GM23338 (cell line): ENCODE results near the gene NLGN1. TPM values are rescaled to one million over a fixed set of nuclear protein-coding genes. Genes with fewer than 3 reads are reported as not detected.

Experiments used
- ATAC-seq: fragments of 200-7000 bp; cut with Tn5 transposase; 3 replicates; pipeline ENCODE4 v1.9.1; 2020
- DNase-seq: peaks from one replicate; pipeline ENCODE4 v3.0.0-alpha.2; 2015; ENCODE audit warnings: low spot score
- H2AFZ ChIP-seq: fragments of 200-600 bp; sonication (generic); 2 replicates; pipeline ENCODE4 v1.8.0; 2016; ENCODE audit warnings: antibody characterized with exemption, mild to moderate bottlenecking, moderate library complexity
- H3F3A ChIP-seq: fragments of 200-600 bp; sonication (generic); replicated peaks from 2 replicates; pipeline ENCODE4 v1.8.0; 2017; ENCODE audit warnings: antibody characterized with exemption, mixed run types, low read depth
- H3K27ac ChIP-seq: fragments of 200-600 bp; sonication (generic); 2 replicates; pipeline ENCODE4 v1.6.1; 2016; ENCODE audit warnings: low read depth
- H3K27me3 ChIP-seq: fragments of 200-600 bp; sonication (generic); 2 replicates; pipeline ENCODE4 v1.8.0; 2016; ENCODE audit warnings: mild to moderate bottlenecking, mixed run types, moderate library complexity; ENCODE audit not compliant: insufficient read depth
- H3K36me3 ChIP-seq: fragments of 200-600 bp; sonication (generic); 2 replicates; pipeline ENCODE4 v1.8.0; 2016; ENCODE audit warnings: mild to moderate bottlenecking; ENCODE audit not compliant: insufficient read depth
- H3K4me1 ChIP-seq: fragments of 200-600 bp; sonication (generic); 2 replicates; pipeline ENCODE4 v1.8.0; 2016; ENCODE audit warnings: mild to moderate bottlenecking, moderate library complexity; ENCODE audit not compliant: insufficient read depth
- H3K4me2 ChIP-seq: fragments of 200-600 bp; sonication (generic); 2 replicates; pipeline ENCODE4 v1.7.1; 2017; ENCODE audit warnings: mixed run types
- H3K4me3 ChIP-seq: fragments of 200-600 bp; sonication (generic); 2 replicates; pipeline ENCODE4 v1.6.1; 2016; ENCODE audit warnings: mixed run types
- H3K79me2 ChIP-seq: fragments of 200-600 bp; sonication (generic); replicated peaks from 2 replicates; pipeline ENCODE4 v1.8.0; 2017; ENCODE audit warnings: mild to moderate bottlenecking; ENCODE audit not compliant: insufficient read depth
- H3K9me2 ChIP-seq: fragments of 200-600 bp; sonication (generic); 2 replicates; pipeline ENCODE4 v1.8.0; 2017; ENCODE audit not compliant: insufficient read depth
- H4K20me1 ChIP-seq: fragments of 200-600 bp; sonication (generic); replicated peaks from 2 replicates; pipeline ENCODE4 v1.8.0; 2017; ENCODE audit warnings: mild to moderate bottlenecking; ENCODE audit not compliant: insufficient read depth
- H3K27ac Mint-ChIP-seq: 2 replicates; pipeline ENCODE4 v1.8.0; 2020; ENCODE audit warnings: inconsistent platforms, mild to moderate bottlenecking, moderate library complexity, mixed read lengths
- H3K27me3 Mint-ChIP-seq: 3 replicates; pipeline ENCODE4 v1.8.0; 2022; ENCODE audit warnings: low read depth, mild to moderate bottlenecking, moderate library complexity, mixed read lengths, inconsistent platforms; ENCODE audit not compliant: insufficient read depth, poor library complexity
- H3K36me3 Mint-ChIP-seq: 3 replicates; pipeline ENCODE4 v1.8.0; 2021; ENCODE audit warnings: low read depth, mild to moderate bottlenecking, inconsistent platforms, moderate library complexity, mixed read lengths
- H3K4me1 Mint-ChIP-seq: 3 replicates; pipeline ENCODE4 v1.8.0; 2020; ENCODE audit warnings: mild to moderate bottlenecking, inconsistent platforms, mixed read lengths
- H3K4me3 Mint-ChIP-seq: 3 replicates; pipeline ENCODE4 v1.8.0; 2021; ENCODE audit warnings: moderate library complexity, mild to moderate bottlenecking, inconsistent platforms, mixed read lengths
- H3K9me3 Mint-ChIP-seq: 3 replicates; pipeline ENCODE4 v1.8.0; 2020; ENCODE audit warnings: moderate library complexity, mild to moderate bottlenecking, inconsistent platforms, mixed read lengths
- CREB1 ChIP-seq: fragments of 250-450 bp; sonication (Bioruptor Pico); IDR thresholded peaks from 2 replicates; pipeline ENCODE4 v1.5.0; 2020; ENCODE audit warnings: low read depth, mild to moderate bottlenecking, moderate library complexity
- CTCF ChIP-seq, 2 experiments: fragments of 200-600 bp in 1 of 2; sonication (generic) in 1 of 2; conservative IDR thresholded peaks; 2 replicates each; pipeline versions ENCODE4 v1.5.1 to v1.6.1; 2016 to 2017; ENCODE audit warnings: antibody characterized with exemption in 2 of 2, low read depth in 2 of 2, mild to moderate bottlenecking in 2 of 2, moderate library complexity in 1 of 2
- EZH2 ChIP-seq: fragments of 200-600 bp; sonication (generic); IDR thresholded peaks from one replicate; pipeline ENCODE4 v1.8.0; 2017; ENCODE audit warnings: antibody characterized with exemption, mild to moderate bottlenecking, low read depth; ENCODE audit not compliant: unreplicated experiment
- JUNB ChIP-seq: IDR thresholded peaks from one replicate; pipeline ENCODE4 v1.6.1; 2016; ENCODE audit warnings: antibody characterized with exemption; ENCODE audit not compliant: unreplicated experiment
- ZNF114 ChIP-seq: fragments of 250-450 bp; sonication (Bioruptor Pico); IDR thresholded peaks from 2 replicates; pipeline ENCODE4 v1.5.0; 2020; ENCODE audit warnings: mild to moderate bottlenecking, moderate library complexity
- ZNF331 ChIP-seq: fragments of 250-450 bp; sonication (Bioruptor Pico); IDR thresholded peaks from 2 replicates; pipeline ENCODE4 v1.5.0; 2020; ENCODE audit warnings: low read depth, mild to moderate bottlenecking, moderate library complexity
- ZNF462 ChIP-seq: fragments of 250-450 bp; sonication (Bioruptor Pico); IDR thresholded peaks from 2 replicates; pipeline ENCODE4 v1.5.0; 2020; ENCODE audit warnings: mild to moderate bottlenecking, moderate library complexity
- polyA plus RNA-seq: library from polyadenylated mRNA; unstranded; fragments of >200 nt; fragmentation: Nextera tagmentation; extraction: Ambion mirVana; gene quantifications from 2 replicates; pipeline ENCODE4 v1.2.1, GENCODE V29; 2016
- total RNA-seq: library from RNA; depleted of rRNA; stranded (reverse); fragments of >200 nt; shearing (Covaris generic); gene quantifications from 2 replicates; pipeline ENCODE4 v1.2.3, GENCODE V29; 2014

NLGN1 gene
- total and polyA plus RNA-seq, 2 experiments from 2014 or later = 6.5 to 18.6 TPM

- peaks cover 13% of the 10 kb centered on the region for H3K9me3 Mint-ChIP-seq
- Histone ChIP-seq H3K27me3 (no peaks in the 10 kb centered on the region), H2AFZ (no peak overlapping the region), H3K79me2 (no peaks in the 10 kb centered on the region), H3K27ac (no peak overlapping the region), H3K4me2 (no peak overlapping the region), H3F3A (no peaks in the 10 kb centered on the region), H3K36me3 (no peaks in the 10 kb centered on the region), H3K4me3 (no peak overlapping the region), H3K4me1 (no peaks in the 10 kb centered on the region; the same call in 1 of the 2 replicates), H4K20me1 (no peaks in the 10 kb centered on the region), H3K9me2 (no peaks in the 10 kb centered on the region)
- no peaks in the 10 kb centered on the region for H3K27me3 Mint-ChIP-seq
- H3K4me1 Mint-ChIP-seq = peaks cover 18% of the 10 kb centered on the region
- H3K36me3 Mint-ChIP-seq = peaks cover 12% of the 10 kb centered on the region; the same call in 2 of the 3 replicates
- DNase-seq (no peak), ATAC-seq (no peak)
- no peak overlapping the region for H3K4me3 Mint-ChIP-seq
- 0 out of 2 replicates have a peak overlapping the region, but pooled peaks have one; percentile 0 for H3K27ac Mint-ChIP-seq
- TF ChIP-seq EZH2 (no peak), JUNB (no peak), ZNF114 (CRISPR knock-in tag) (no peak)
Observed at GRCh38 chr3:174325171-174325570, 927.6 kb downstream of the NLGN1 start.

- H3K4me3 Mint-ChIP-seq = no peak overlapping the region
- no peak for ATAC-seq
- Histone ChIP-seq H3K4me3 (no peak overlapping the region), H3F3A (no peaks in the 10 kb centered on the region), H3K27me3 (no peaks in the 10 kb centered on the region), H3K4me1 (no peaks in the 10 kb centered on the region; the same call in 1 of the 2 replicates), H3K9me2 (0 out of 2 replicates have a peak, but pooled peaks cover 5% of the 10 kb centered on the region), H3K4me2 (no peak overlapping the region), H2AFZ (peak overlapping the region; percentile 43; the same call in 1 of the 2 replicates), H3K36me3 (no peaks in the 10 kb centered on the region), H3K27ac (no peak overlapping the region), H3K79me2 (no peaks in the 10 kb centered on the region), H4K20me1 (no peaks in the 10 kb centered on the region)
- H3K27ac Mint-ChIP-seq = peak overlapping the region; percentile 38; the same call in 1 of the 2 replicates
- H3K4me1 Mint-ChIP-seq = peaks cover 21% of the 10 kb centered on the region
- peak; percentile 24 for DNase-seq
- peaks cover 6% of the 10 kb centered on the region; the same call in 2 of the 3 replicates for H3K36me3 Mint-ChIP-seq
- no peaks in the 10 kb centered on the region for H3K27me3 Mint-ChIP-seq
- H3K9me3 Mint-ChIP-seq = peaks cover 4% of the 10 kb centered on the region
- TF ChIP-seq ZNF331 (CRISPR knock-in tag) (no peak), CTCF (conservative IDR thresholded peaks at IDR 0.05; ENCODE audit: low read depth in 2 of 2) (peak; percentile 19 to 26; a peak in 3 of 4 replicates)
Observed at GRCh38 chr3:174325834-174326700, 928.5 kb downstream of the NLGN1 start.

- Histone ChIP-seq H4K20me1 (no peaks in the 10 kb centered on the region), H3K79me2 (no peaks in the 10 kb centered on the region), H3K4me1 (peaks cover 11% of the 10 kb centered on the region; the same call in 1 of the 2 replicates), H2AFZ (no peak overlapping the region), H3K4me3 (no peak overlapping the region), H3K9me2 (0 out of 2 replicates have a peak, but pooled peaks cover 6% of the 10 kb centered on the region), H3K27me3 (no peaks in the 10 kb centered on the region), H3K4me2 (no peak overlapping the region), H3K27ac (no peak overlapping the region), H3F3A (no peaks in the 10 kb centered on the region), H3K36me3 (no peaks in the 10 kb centered on the region)
- H3K27ac Mint-ChIP-seq = no peak overlapping the region
- H3K9me3 Mint-ChIP-seq = no peaks in the 10 kb centered on the region
- H3K36me3 Mint-ChIP-seq = no peaks in the 10 kb centered on the region
- no peak for ATAC-seq
- H3K27me3 Mint-ChIP-seq = no peaks in the 10 kb centered on the region
- peaks cover 28% of the 10 kb centered on the region for H3K4me1 Mint-ChIP-seq
- no peak for DNase-seq
- H3K4me3 Mint-ChIP-seq = no peak overlapping the region
- TF ChIP-seq CREB1 (CRISPR knock-in tag) = no peak
- TF ChIP-seq ZNF462 = no peak
Observed at GRCh38 chr3:174329321-174329720, 931.8 kb downstream of the NLGN1 start.
